Activated CD8-positive, alpha-beta memory T cell treated with anti-CD3 and anti-CD28 coated beads, Interleukin-2, amount 10 ng/mL, durations not matched to agents 7 days and 5 days (primary cell): Measurements from ENCODE around the gene ADAM22. TPM values are rescaled to one million over a fixed set of nuclear protein-coding genes. Genes with fewer than 3 reads are reported as not detected.
A peak's percentile ranks its signal among the peaks of the same experiment; 100 is the strongest.

Experiments
- ATAC-seq: fragments of 150-1000 bp; cut with Tn5 transposase; one replicate; pipeline ENCODE4 v1.10.0; 2021; ENCODE audit warnings: moderate library complexity
- CTCF ChIA-PET: fragments of 350-600 bp; sonication (Branson Sonifier 250); formaldehyde crosslinking; loops from one replicate; lab custom pipeline; 2021; ENCODE audit warnings: antibody characterized with exemption; lab: Charles Lee
- DNase-seq: peaks from one replicate; pipeline ENCODE4 v3.0.0-alpha.2; 2020
- H3K27ac Mint-ChIP-seq: one replicate; pipeline ENCODE4 v1.8.0; 2021; ENCODE audit warnings: mild to moderate bottlenecking, mixed read lengths
- H3K27me3 Mint-ChIP-seq: one replicate; pipeline ENCODE4 v1.8.0; 2021; ENCODE audit warnings: mixed read lengths
- H3K36me3 Mint-ChIP-seq: one replicate; pipeline ENCODE4 v1.8.0; 2021; ENCODE audit warnings: mild to moderate bottlenecking, mixed read lengths
- H3K4me1 Mint-ChIP-seq: one replicate; pipeline ENCODE4 v1.8.0; 2021; ENCODE audit warnings: mixed read lengths
- H3K4me3 Mint-ChIP-seq: one replicate; pipeline ENCODE4 v1.8.0; 2021; ENCODE audit warnings: mild to moderate bottlenecking, moderate library complexity, mixed read lengths
- H3K9me3 Mint-ChIP-seq: one replicate; pipeline ENCODE4 v1.8.0; 2022; ENCODE audit warnings: low read depth, mixed read lengths
- total RNA-seq, 2 experiments: library from RNA; stranded (reverse); gene quantifications; one replicate each; pipeline ENCODE4 v1.2.3, GENCODE V29; 2021

The ADAM22 gene
- total RNA-seq, 2 experiments from 2014 or later = 5.2 to 5.8 TPM

- Mint-ChIP-seq H3K27ac (no peak overlapping the region), H3K9me3 (no peaks in the 10 kb centered on the region), H3K27me3 (no peaks in the 10 kb centered on the region), H3K4me1 (peaks cover 11% of the 10 kb centered on the region), H3K4me3 (no peak overlapping the region), H3K36me3 (peaks cover 4% of the 10 kb centered on the region)
- ATAC-seq (no peak), DNase-seq (no peak)
- CTCF ChIA-PET = no interaction called here
Observed at GRCh38 chr7:88073626-88074025, 139.6 kb downstream of the ADAM22 start.

- CTCF ChIA-PET = no interaction called here
- ATAC-seq (no peak), DNase-seq (no peak)
- Mint-ChIP-seq H3K36me3 (peaks cover 4% of the 10 kb centered on the region), H3K4me1 (peaks cover 11% of the 10 kb centered on the region), H3K9me3 (no peaks in the 10 kb centered on the region), H3K4me3 (no peak overlapping the region), H3K27me3 (no peaks in the 10 kb centered on the region), H3K27ac (no peak overlapping the region)
Observed at GRCh38 chr7:88075216-88075615, 141.2 kb downstream of the ADAM22 start.

DNA sequence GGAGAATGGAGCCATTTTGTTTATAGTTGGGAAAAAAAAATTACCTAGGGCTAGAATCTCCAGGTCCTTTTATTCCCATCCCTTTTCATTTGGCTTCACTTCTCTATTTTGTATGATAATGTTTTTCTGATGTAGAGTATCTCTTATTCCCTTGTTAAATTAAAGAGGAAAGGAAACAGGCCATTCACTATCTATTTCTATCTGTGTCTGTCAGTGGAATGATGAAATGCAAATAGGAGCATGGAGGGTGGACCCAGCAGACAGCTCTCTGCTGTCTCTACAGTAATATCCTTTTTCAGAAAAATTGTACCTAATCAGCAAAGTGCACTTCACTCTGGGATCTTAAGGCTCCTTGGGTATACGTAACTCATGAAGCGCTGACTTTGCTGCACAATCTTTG lies 149.8 kb downstream of the ADAM22 start:
- DNase-seq (no peak), ATAC-seq (no peak)
- H3K36me3 Mint-ChIP-seq = no peaks in the 10 kb centered on the region
- peaks cover 1% of the 10 kb centered on the region for H3K4me1 Mint-ChIP-seq
- H3K27me3 Mint-ChIP-seq = no peaks in the 10 kb centered on the region
- H3K4me3 Mint-ChIP-seq = no peak overlapping the region
- no peak overlapping the region for H3K27ac Mint-ChIP-seq
- CTCF ChIA-PET = no interaction called here
- no peaks in the 10 kb centered on the region for H3K9me3 Mint-ChIP-seq

GRCh38 chr7:88089561-88089960 lies 155.5 kb downstream of the ADAM22 start:
- no peak overlapping the region for H3K27ac Mint-ChIP-seq
- H3K9me3 Mint-ChIP-seq = no peaks in the 10 kb centered on the region
- no peaks in the 10 kb centered on the region for H3K36me3 Mint-ChIP-seq
- CTCF ChIA-PET = interaction anchor here (1.4 kb wide), 1 partner anchor 16 kb away, joined by 3 read pairs; no protein-coding TSS in a partner anchor
- DNase-seq (no peak), ATAC-seq (no peak)
- H3K27me3 Mint-ChIP-seq = no peaks in the 10 kb centered on the region
- no peak overlapping the region for H3K4me3 Mint-ChIP-seq
- H3K4me1 Mint-ChIP-seq = peaks cover 14% of the 10 kb centered on the region

GRCh38 chr7:88090240-88090639 lies 156.2 kb downstream of the ADAM22 start:
- Mint-ChIP-seq H3K4me1 (peaks cover 14% of the 10 kb centered on the region), H3K27me3 (no peaks in the 10 kb centered on the region), H3K27ac (no peak overlapping the region), H3K4me3 (no peak overlapping the region), H3K36me3 (no peaks in the 10 kb centered on the region), H3K9me3 (no peaks in the 10 kb centered on the region)
- DNase-seq = no peak
- ATAC-seq = no peak
- CTCF ChIA-PET = interaction anchor here (1.4 kb wide), 1 partner anchor 16 kb away, joined by 3 read pairs; no protein-coding TSS in a partner anchor

- no peak overlapping the region for H3K27ac Mint-ChIP-seq
- peak; percentile 44 for DNase-seq
- peak; percentile 53 for ATAC-seq
- H3K9me3 Mint-ChIP-seq = no peaks in the 10 kb centered on the region
- H3K4me1 Mint-ChIP-seq = peaks cover 14% of the 10 kb centered on the region
- CTCF ChIA-PET = no interaction called here
- no peaks in the 10 kb centered on the region for H3K27me3 Mint-ChIP-seq
- H3K4me3 Mint-ChIP-seq = no peak overlapping the region
- H3K36me3 Mint-ChIP-seq = no peaks in the 10 kb centered on the region
Observed at GRCh38 chr7:88090671-88091070, 156.6 kb downstream of the ADAM22 start.

GRCh38 chr7:88091988-88092675 lies 158.1 kb downstream of the ADAM22 start:
- CTCF ChIA-PET = no interaction called here
- H3K27ac Mint-ChIP-seq = no peak overlapping the region
- H3K9me3 Mint-ChIP-seq = no peaks in the 10 kb centered on the region
- H3K4me1 Mint-ChIP-seq = peaks cover 14% of the 10 kb centered on the region
- H3K36me3 Mint-ChIP-seq = no peaks in the 10 kb centered on the region
- no peak overlapping the region for H3K4me3 Mint-ChIP-seq
- no peak for ATAC-seq
- no peak for DNase-seq
- H3K27me3 Mint-ChIP-seq = no peaks in the 10 kb centered on the region

DNA sequence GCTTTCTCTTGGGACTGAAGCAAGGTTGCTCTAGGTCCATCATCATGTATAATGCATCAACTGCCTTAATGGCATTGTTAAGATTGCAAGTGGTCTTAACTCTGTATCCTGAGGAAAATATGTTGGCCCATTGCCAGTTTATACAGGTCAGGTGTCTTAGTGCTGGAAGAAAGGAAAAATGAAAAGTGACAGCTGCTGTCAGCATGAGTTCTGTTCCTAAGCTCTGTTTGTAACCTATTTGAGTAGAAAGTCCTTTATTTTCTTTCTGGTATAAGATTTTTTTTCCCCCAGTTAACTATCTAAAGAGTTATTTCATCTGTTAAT lies 158.6 kb downstream of the ADAM22 start:
- Mint-ChIP-seq H3K27me3 (no peaks in the 10 kb centered on the region), H3K36me3 (no peaks in the 10 kb centered on the region), H3K4me3 (no peak overlapping the region), H3K4me1 (peaks cover 14% of the 10 kb centered on the region), H3K27ac (no peak overlapping the region), H3K9me3 (no peaks in the 10 kb centered on the region)
- CTCF ChIA-PET = no interaction called here
- DNase-seq = no peak
- no peak for ATAC-seq

- Mint-ChIP-seq H3K9me3 (no peaks in the 10 kb centered on the region), H3K36me3 (no peaks in the 10 kb centered on the region), H3K4me1 (peaks cover 20% of the 10 kb centered on the region), H3K27me3 (no peaks in the 10 kb centered on the region), H3K4me3 (no peak overlapping the region), H3K27ac (no peak overlapping the region)
- CTCF ChIA-PET = no interaction called here
- DNase-seq (no peak), ATAC-seq (peak; percentile 45)
Observed at GRCh38 chr7:88101769-88102168, 167.7 kb downstream of the ADAM22 start.

DNA sequence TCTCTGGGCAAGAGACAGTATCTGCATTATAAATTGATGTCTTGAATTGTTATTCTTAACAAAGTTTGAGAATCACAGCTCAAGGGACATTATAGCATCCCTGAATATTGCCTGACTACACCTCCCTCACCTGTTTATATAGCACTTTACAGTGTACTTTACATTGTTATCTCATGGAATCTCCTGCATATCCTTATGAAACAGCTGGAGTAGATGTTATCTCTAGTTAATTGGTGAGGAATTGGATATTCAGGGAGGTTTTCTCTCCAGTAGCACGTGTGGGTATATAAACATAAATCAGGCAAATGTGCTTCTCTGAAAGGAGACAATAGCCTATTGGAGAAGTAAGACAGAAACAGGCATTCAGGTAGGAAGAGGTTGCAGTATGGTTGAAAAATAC lies 168.6 kb downstream of the ADAM22 start:
- DNase-seq (no peak), ATAC-seq (no peak)
- Mint-ChIP-seq H3K36me3 (no peaks in the 10 kb centered on the region), H3K27ac (no peak overlapping the region), H3K4me1 (peaks cover 20% of the 10 kb centered on the region), H3K9me3 (no peaks in the 10 kb centered on the region), H3K4me3 (no peak overlapping the region), H3K27me3 (no peaks in the 10 kb centered on the region)
- CTCF ChIA-PET = no interaction called here

DNA sequence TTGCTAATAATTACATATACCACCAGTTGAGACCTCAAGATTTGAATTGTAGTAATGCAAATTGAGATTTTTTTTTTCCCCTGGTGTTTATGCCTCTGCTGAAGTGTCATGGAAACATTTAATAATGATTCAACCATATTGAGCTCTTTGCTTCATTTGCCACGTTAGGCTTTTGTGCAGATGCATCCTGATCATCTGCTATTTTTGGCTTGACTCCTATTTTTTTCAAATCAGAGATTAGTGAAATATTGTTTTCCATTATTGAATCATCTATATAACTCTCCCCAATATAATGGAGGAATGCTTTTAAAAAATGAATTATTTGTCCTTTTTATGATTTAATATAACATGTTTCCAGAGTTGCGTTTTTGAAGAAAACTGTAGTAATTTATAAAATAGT lies 170.7 kb downstream of the ADAM22 start:
- DNase-seq (no peak), ATAC-seq (no peak)
- peaks cover 20% of the 10 kb centered on the region for H3K4me1 Mint-ChIP-seq
- no peak overlapping the region for H3K4me3 Mint-ChIP-seq
- CTCF ChIA-PET = no interaction called here
- no peak overlapping the region for H3K27ac Mint-ChIP-seq
- H3K9me3 Mint-ChIP-seq = no peaks in the 10 kb centered on the region
- H3K27me3 Mint-ChIP-seq = no peaks in the 10 kb centered on the region
- no peaks in the 10 kb centered on the region for H3K36me3 Mint-ChIP-seq

- H3K9me3 Mint-ChIP-seq = no peaks in the 10 kb centered on the region
- CTCF ChIA-PET = interaction anchor here (1.3 kb wide), 1 partner anchor 16 kb away, joined by 3 read pairs; no protein-coding TSS in a partner anchor
Observed at GRCh38 chr7:88105231-88105630, 171.2 kb downstream of the ADAM22 start.

DNA sequence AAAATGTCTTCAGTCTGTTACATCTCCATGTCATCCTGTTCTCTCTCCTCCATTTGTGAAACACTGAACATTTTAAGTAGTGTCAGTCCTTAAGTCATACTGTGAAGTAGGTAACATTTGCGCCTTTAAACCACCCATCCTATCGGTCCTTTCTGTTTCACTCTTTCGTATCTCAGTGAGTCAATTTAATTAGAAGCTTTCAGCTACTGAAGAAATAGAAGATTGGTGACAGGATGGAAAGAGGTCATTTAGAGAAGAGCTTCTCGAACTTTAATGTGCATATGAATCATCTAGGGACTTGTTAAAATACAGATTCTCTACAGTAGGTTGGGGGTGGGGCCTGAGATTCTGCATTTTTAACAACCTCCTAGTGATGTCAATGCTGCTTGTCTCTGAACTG lies 172.4 kb downstream of the ADAM22 start:
- no peak for DNase-seq
- ATAC-seq = peak; percentile 64
- H3K9me3 Mint-ChIP-seq = no peaks in the 10 kb centered on the region
- H3K36me3 Mint-ChIP-seq = no peaks in the 10 kb centered on the region
- no peaks in the 10 kb centered on the region for H3K27me3 Mint-ChIP-seq
- peak overlapping the region; percentile 19 for H3K4me3 Mint-ChIP-seq
- H3K27ac Mint-ChIP-seq = peak overlapping the region; percentile 56
- H3K4me1 Mint-ChIP-seq = peaks cover 20% of the 10 kb centered on the region
- CTCF ChIA-PET = interaction anchor here (1.3 kb wide), 1 partner anchor 17 kb away, joined by 3 read pairs; no protein-coding TSS in a partner anchor

More at GRCh38 chr7:88105231-88105630, 171.2 kb downstream of the ADAM22 start:
- Mint-ChIP-seq H3K36me3 (no peaks in the 10 kb centered on the region), H3K4me3 (no peak overlapping the region), H3K27ac (no peak overlapping the region), H3K27me3 (no peaks in the 10 kb centered on the region), H3K4me1 (peaks cover 20% of the 10 kb centered on the region)
- ATAC-seq = no peak
- no peak for DNase-seq

DNA sequence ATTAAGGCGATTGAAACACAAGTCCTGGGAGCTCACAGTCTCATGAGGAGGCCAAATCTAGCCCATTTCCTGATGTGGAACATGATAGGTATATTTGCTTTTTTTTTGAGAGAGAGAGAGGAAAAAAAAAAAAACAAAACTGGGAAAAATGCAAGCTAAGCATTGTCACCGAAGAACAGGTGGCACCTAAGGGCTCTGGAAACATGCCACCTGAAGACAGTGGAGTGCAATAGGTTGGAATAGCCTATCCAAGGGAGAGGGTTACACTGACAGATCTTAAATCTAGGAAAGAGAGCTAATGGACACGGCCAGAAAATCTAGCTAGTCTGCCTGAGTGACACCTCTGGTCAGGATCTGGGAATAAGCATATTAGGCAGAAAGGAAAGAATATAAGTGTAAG lies 175.6 kb downstream of the ADAM22 start:
- DNase-seq = no peak
- Mint-ChIP-seq H3K9me3 (no peaks in the 10 kb centered on the region), H3K4me3 (no peak overlapping the region), H3K27me3 (no peaks in the 10 kb centered on the region), H3K36me3 (no peaks in the 10 kb centered on the region), H3K4me1 (peaks cover 11% of the 10 kb centered on the region), H3K27ac (no peak overlapping the region)
- ATAC-seq = no peak
- CTCF ChIA-PET = no interaction called here
